Heart left ventricle (tissue), 16 donors: ENCODE results near the gene IFIT1. TPM values are rescaled to one million over a fixed set of nuclear protein-coding genes. Genes with fewer than 3 reads are reported as not detected.

Experiments used
- ATAC-seq, 4 donors: fragments of 200-7000 bp; cut with Tn5 transposase; one replicate each; pipeline ENCODE4 v1.9.1; 2020 to 2022; ENCODE audit warnings: moderate library complexity in 4 of 4, mild to moderate bottlenecking in 3 of 4, moderate number of reproducible peaks in 1 of 4
- DNase-seq, 5 donors: peaks; one replicate each; pipeline ENCODE4 v3.0.0-alpha.2; 2020
- H3K27ac ChIP-seq, 12 donors: fragments of 200-600 bp; sonication (generic) in 4 of 12; one replicate each; pipeline versions ENCODE4 v1.5.0 to v1.8.0; 2016 to 2022; ENCODE audit warnings: mild to moderate bottlenecking in 2 of 12
- H3K27me3 ChIP-seq, 9 donors: fragments of 200-600 bp; sonication (generic) in 2 of 9; one replicate each; pipeline versions ENCODE4 v1.5.1 to v1.8.0; 2016 to 2022; ENCODE audit warnings: mild to moderate bottlenecking in 3 of 9
- H3K36me3 ChIP-seq, 9 donors: fragments of 200-600 bp; sonication (generic) in 2 of 9; one replicate each; pipeline versions ENCODE4 v1.5.0 to v1.8.0; 2018 to 2022; ENCODE audit warnings: mild to moderate bottlenecking in 2 of 9
- H3K4me1 ChIP-seq, 12 donors: fragments of 200-600 bp; sonication (generic) in 4 of 12; one replicate each; pipeline versions ENCODE4 v1.5.0 to v1.8.0; 2016 to 2022; ENCODE audit warnings: mild to moderate bottlenecking in 3 of 12
- H3K4me3 ChIP-seq, 12 donors: fragments of 200-600 bp; sonication (generic) in 4 of 12; one replicate each; pipeline versions ENCODE4 v1.5.0 to v1.8.0; 2017 to 2022; ENCODE audit warnings: mild to moderate bottlenecking in 9 of 12, moderate library complexity in 4 of 12
- H3K9me3 ChIP-seq, 12 donors: fragments of 200-600 bp; sonication (generic) in 4 of 12; one replicate each; pipeline versions ENCODE4 v1.5.0 to v1.8.0; 2016 to 2022; ENCODE audit warnings: mild to moderate bottlenecking in 1 of 12
- POLR2A ChIP-seq, 2 donors: fragments of 450-650 bp; IDR thresholded peaks; one replicate each; pipeline ENCODE4 v1.6.1; 2017; ENCODE audit warnings: antibody characterized with exemption in 2 of 2, mild to moderate bottlenecking in 2 of 2, moderate library complexity in 2 of 2
- WGBS, 4 donors: extraction: QIAGEN DNeasy Blood & Tissue Kit in 2 of 4; methylation state at CpG; one replicate each; pipeline versions ENCODE4 v1.1.5 to v1.1.7; 2013 to 2018; 5-methylcytosine and 5-hydroxymethylcytosine counted together
- intact Hi-C, 10 donors: fragments of 100-400 bp; cut with DNase I; formaldehyde crosslinking; loops; one replicate each; pipeline versions ENCODE4 v1.11.1 to v1.14.2; 2022
- polyA plus RNA-seq, 2 donors: library from polyadenylated mRNA; stranded (reverse); fragments of 200-250 nt; gene quantifications; one replicate each; pipeline ENCODE4 v1.2.3, GENCODE V29; 2013
- total RNA-seq, 9 donors: library from RNA; depleted of rRNA in 2 of 9; stranded (reverse); fragments of >200 nt in 2 of 9; fragmentation: NEBNext Ultra II Directional in 3 of 9; extraction: Animal tissue kit (Norgen Biotek cat#: 25700) in 3 of 9; gene quantifications; one replicate each; pipeline versions ENCODE4 v1.1.0 to v1.2.4, GENCODE V29; 2016 to 2023
- TF ChIP-seq, protein P1 (sequence below), 12 donors: fragments of 200-600 bp; sonication (generic) in 4 of 12; IDR thresholded peaks; one replicate each; pipeline versions ENCODE4 v1.5.0 to v1.8.0; 2018 to 2022; ENCODE audit warnings: antibody characterized with exemption in 12 of 12, mild to moderate bottlenecking in 5 of 12
- donor health status: ischemic (EF 13 %, LVEDD 7.1; RV severe dilation, severe dysfunction).
- donor health status: healthy with polysubstance abuse.
- donor health status: DM: no; HTN: yes; CAD: no.
- donor health status: DM: no; HTN: no; CAD: no.
- donor health status: ischemic (EF 25% LVEDD 6.9; RV normal size, moderate dysfunction).
- donor health status: ischemic (EF 25% LVEDD 5.7; RV mildly dilated, moderate dysfunction).
- donor health status: healthy.
- donor health status: DM: yes; HTN: yes; CAD: no.
- donor health status: ischemic (EF 35%, LVEDD 5.7; RV mildly dilated, moderate dysfunction).
- donor health status: nonischemic (EF 11% LVEDD 7.7; RV severe dilation, severe dysfunction).
- donor health status: DM: yes; HTN: yes; CAD: no.
- donor health status: PGD.
- donor health status: ischemic (EF 29% LVEDD 5.4; RV normal size, mild dysfunction).
- donor health status: nonischemic (EF 23%, LVEDD 6.1; RV moderate dilation, normal function).

Gene IFIT1
- total and polyA plus RNA-seq, 11 donors, result 5.5 to 58.2 (median 25.4) TPM

DNA sequence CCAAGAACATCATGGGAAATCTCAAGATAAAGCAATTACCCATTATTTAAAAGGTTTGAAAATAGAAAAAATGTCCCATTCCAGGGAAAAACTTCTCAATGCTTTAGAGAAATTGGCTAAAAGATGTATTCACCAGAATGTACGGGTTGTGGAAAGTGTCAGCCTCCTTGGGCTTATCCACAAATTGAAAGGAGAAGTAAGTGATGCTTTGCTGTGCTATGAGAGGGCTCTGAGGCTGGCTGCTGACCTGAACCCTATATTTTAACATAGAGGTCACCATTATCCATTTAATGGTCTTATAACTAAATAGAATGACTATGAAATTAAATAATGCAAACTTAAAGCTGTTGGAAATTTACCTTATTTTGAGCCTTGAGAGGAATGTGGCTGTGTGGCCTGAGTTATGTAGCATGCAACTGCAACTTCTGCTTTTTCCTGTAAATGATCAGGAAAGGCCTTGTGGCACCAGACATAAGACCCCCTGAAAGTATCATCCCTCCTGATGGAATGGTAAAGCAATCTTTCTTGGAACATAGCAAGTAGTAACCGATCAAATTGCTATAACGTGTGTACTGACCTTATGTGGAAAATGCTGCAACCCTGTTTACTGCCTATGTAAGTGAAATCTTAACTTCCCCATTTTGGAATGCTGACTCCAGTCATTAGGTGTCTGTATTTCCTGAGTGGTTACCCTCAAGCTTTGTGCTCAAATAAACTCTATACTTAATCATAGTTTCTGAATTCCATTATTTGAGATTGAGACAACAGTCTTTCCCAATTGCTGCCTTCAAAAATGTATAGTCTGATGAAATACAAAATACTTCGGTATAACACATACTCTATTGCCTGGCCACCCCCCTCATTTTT is 7.7 kb upstream of the IFIT1 start:
- DNase-seq (no peak), ATAC-seq (peak in 3 of 4 donors; percentile 39 to 67 (median 66))
- WGBS, 4 donors, result 85 to 91% (median 90%) methylated on average over 4 of the region's 4 CpGs

DNA sequence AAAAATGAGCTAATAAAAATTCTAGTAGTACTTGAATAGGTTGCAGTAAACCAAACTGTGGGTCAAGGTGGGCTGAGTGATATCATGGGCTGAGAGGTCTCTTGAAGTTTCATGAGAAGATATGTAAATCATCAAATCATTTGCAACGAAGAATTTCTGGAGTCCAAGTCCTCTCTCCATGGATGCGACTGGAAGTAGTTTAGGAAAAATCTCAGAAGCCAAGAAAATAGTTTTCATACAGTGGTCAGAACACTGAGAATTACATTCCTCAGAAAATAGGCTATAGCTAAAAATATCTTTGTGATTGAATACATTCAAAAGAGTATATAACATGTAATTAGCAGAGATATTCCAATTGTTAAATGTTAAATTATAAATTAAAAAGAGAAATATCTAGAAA is 3.6 kb upstream of the IFIT1 start:
- intact Hi-C loops, result loop anchor here in 1 of 10 donors (5.0 kb wide), 1 partner anchor 132 kb away; no protein-coding TSS in a partner anchor
- H3K9me3 ChIP-seq, result no peaks in the 10 kb centered on the region

More for the DNA sequence above, 7.7 kb upstream of the IFIT1 start:
- Histone ChIP-seq H3K27me3 (no peaks in the 10 kb centered on the region), H3K27ac (peak overlapping the region in 1 of 12 donors; percentile 65), H3K4me1 (peaks cover 0 to 8% (median 0%) of the 10 kb centered on the region in 12 donors), H3K36me3 (no peaks in the 10 kb centered on the region), H3K9me3 (no peaks in the 10 kb centered on the region), H3K4me3 (no peak overlapping the region)
- intact Hi-C loops, result loop anchor here in 1 of 10 donors (5.0 kb wide), 1 partner anchor 127 kb away; no protein-coding TSS in a partner anchor
- no peak for TF ChIP-seq POLR2A (IDR thresholded peaks at IDR 0.05)
- TF ChIP-seq, protein P1, sequence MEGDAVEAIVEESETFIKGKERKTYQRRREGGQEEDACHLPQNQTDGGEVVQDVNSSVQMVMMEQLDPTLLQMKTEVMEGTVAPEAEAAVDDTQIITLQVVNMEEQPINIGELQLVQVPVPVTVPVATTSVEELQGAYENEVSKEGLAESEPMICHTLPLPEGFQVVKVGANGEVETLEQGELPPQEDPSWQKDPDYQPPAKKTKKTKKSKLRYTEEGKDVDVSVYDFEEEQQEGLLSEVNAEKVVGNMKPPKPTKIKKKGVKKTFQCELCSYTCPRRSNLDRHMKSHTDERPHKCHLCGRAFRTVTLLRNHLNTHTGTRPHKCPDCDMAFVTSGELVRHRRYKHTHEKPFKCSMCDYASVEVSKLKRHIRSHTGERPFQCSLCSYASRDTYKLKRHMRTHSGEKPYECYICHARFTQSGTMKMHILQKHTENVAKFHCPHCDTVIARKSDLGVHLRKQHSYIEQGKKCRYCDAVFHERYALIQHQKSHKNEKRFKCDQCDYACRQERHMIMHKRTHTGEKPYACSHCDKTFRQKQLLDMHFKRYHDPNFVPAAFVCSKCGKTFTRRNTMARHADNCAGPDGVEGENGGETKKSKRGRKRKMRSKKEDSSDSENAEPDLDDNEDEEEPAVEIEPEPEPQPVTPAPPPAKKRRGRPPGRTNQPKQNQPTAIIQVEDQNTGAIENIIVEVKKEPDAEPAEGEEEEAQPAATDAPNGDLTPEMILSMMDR (IDR thresholded peaks at IDR 0.05), result no peak

DNA sequence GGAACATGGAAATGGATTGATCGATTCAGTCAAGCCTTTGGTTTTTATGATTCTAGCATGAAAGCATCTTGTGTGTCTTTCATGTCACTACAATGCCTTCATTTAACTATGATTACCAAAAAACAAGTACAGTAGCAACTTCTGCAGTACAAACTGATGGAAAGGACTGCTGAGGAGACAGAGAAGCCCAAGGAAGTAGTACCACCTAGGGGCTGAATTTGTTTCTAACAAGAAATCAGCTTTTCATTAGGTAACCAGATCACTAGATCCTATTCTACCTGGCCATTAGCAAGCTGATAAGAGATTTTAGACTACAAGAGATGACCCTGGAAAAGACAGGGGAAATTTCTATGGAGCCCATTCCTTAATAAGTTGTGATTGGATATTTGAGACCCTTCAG is 3.2 kb upstream of the IFIT1 start:
- DNase-seq (no peak), ATAC-seq (no peak)
- WGBS, 4 donors, result 68 to 83% (median 79%) methylated on average over 1 of the region's 1 CpG
- TF ChIP-seq, protein P1 (IDR thresholded peaks at IDR 0.05), result peak in 10 of 12 donors; percentile 11 to 62 (median 44)
- TF ChIP-seq POLR2A (IDR thresholded peaks at IDR 0.05), result no peak
- Histone ChIP-seq H3K27ac (no peak overlapping the region), H3K9me3 (no peaks in the 10 kb centered on the region), H3K27me3 (no peaks in the 10 kb centered on the region), H3K36me3 (no peaks in the 10 kb centered on the region), H3K4me3 (no peak overlapping the region), H3K4me1 (peaks cover 0 to 39% (median 26%) of the 10 kb centered on the region in 12 donors)
- intact Hi-C loops, result loop anchor here in 1 of 10 donors (5.0 kb wide), 1 partner anchor 132 kb away; no protein-coding TSS in a partner anchor

More for the DNA sequence above, 3.6 kb upstream of the IFIT1 start:
- H3K36me3 ChIP-seq, result no peaks in the 10 kb centered on the region
- DNase-seq (no peak), ATAC-seq (no peak)
- H3K4me1 ChIP-seq, result peaks cover 0 to 39% (median 22%) of the 10 kb centered on the region in 12 donors
- TF ChIP-seq, protein P1 (IDR thresholded peaks at IDR 0.05), result no peak
- TF ChIP-seq POLR2A (IDR thresholded peaks at IDR 0.05), result no peak
- no peaks in the 10 kb centered on the region for H3K27me3 ChIP-seq
- H3K4me3 ChIP-seq, result no peak overlapping the region
- no peak overlapping the region for H3K27ac ChIP-seq
- 65 to 82% (median 76%) methylated on average over 2 of the region's 2 CpGs for WGBS, 4 donors
